ENCODE data around the gene TMED1.

GRCh38 chr19:10876459-10877240 is 40.6 kb upstream of the TMED1 start:
- TF ChIP-seq CTCF (IDR thresholded peaks at IDR 0.05; ENCODE audit: insufficient read depth, low read depth, low read length) (no peak), EZH2 (IDR thresholded peaks at IDR 0.05; ENCODE audit: insufficient read depth, low read length) (no peak)

All from astrocyte (in vitro differentiated cells and primary cell).